Vagina (tissue), 2 donors: ENCODE results near the gene BEGAIN.

Experiments used
- CTCF ChIP-seq, 3 experiments: fragments of 450-650 bp in 2 of 3; fragments of 200-600 bp in 1 of 3; sonication (generic) in 1 of 3; IDR thresholded peaks; one replicate each; pipeline ENCODE4 v1.5.1; 2017 to 2019; ENCODE audit warnings: antibody characterized with exemption in 3 of 3, mild to moderate bottlenecking in 2 of 3, moderate library complexity in 2 of 3
- POLR2A ChIP-seq, 2 donors: fragments of 450-650 bp; IDR thresholded peaks; one replicate each; pipeline ENCODE4 v1.6.1; 2017; ENCODE audit warnings: antibody characterized with exemption in 2 of 2, mild to moderate bottlenecking in 2 of 2, moderate library complexity in 2 of 2
- POLR2AphosphoS5 ChIP-seq, 2 donors: sonication (generic); formaldehyde crosslinking; IDR thresholded peaks; one replicate each; pipeline ENCODE4 v1.9.0; 2017; ENCODE audit warnings: antibody characterized with exemption in 2 of 2, mild to moderate bottlenecking in 2 of 2, low read depth in 1 of 2; ENCODE audit not compliant: insufficient read depth in 1 of 2

DNA sequence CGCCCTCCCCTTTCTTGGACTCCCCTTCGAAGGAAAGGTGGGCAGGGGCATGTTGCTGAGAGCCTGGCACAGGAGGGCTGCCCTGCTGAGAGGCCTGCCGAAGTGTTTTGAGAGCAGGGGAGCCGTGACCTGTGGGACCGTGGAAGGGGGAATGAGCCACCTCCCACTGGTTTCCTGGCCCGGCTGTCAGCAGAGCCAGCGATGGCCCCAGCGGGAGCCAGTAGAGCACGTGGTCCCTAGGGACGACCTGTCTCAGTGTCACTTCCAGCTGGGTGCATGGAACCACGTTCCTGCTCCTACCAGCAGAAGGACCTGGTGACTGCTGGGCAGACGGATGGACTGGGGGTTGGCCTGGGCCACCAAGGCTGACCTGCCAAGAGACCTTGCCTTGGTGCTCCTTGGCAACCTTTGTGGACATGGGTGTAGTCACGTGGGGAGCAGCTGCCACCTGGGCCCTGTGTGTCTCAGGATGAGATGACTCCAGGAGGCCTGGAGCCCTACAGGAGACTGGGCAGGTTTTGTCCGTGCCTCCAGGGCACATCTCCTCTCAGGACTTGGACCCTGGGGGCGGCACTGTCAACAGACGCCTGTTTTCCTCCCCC is 34.6 kb downstream of the BEGAIN start:
- TF ChIP-seq POLR2A (IDR thresholded peaks at IDR 0.05): no peak
- TF ChIP-seq CTCF (IDR thresholded peaks at IDR 0.05): no peak
- TF ChIP-seq POLR2AphosphoS5 (IDR thresholded peaks at IDR 0.05; ENCODE audit: insufficient read depth in 1 of 2, low read depth in 1 of 2): no peak
